Mononuclear cell (primary cell): Measurements from ENCODE around the gene SPEF2. TPM values are rescaled to one million over a fixed set of nuclear protein-coding genes. Genes with fewer than 3 reads are reported as not detected.

ENCODE experiments used
- H3K27me3 ChIP-seq: 2 replicates; pipeline ENCODE4 v1.6.0; 2011; ENCODE audit warnings: low read length, control low read depth; ENCODE audit not compliant: insufficient read depth
- H3K4me1 ChIP-seq: 2 replicates; pipeline ENCODE4 v1.5.1; 2011; ENCODE audit warnings: mild to moderate bottlenecking, low read length, control low read depth; ENCODE audit not compliant: insufficient read depth
- H3K4me3 ChIP-seq: 2 replicates; pipeline ENCODE4 v1.5.1; 2011; ENCODE audit warnings: mild to moderate bottlenecking, low read length, moderate library complexity
- H3K9me3 ChIP-seq: 2 replicates; pipeline ENCODE4 v1.5.1; 2011; ENCODE audit warnings: low read depth, mild to moderate bottlenecking, control low read depth, low read length
- total RNA-seq: library from RNA; depleted of rRNA; stranded (reverse); fragments of >200 nt; gene quantifications from one replicate; pipeline ENCODE4 v1.2.3, GENCODE V29; 2012

Gene SPEF2
- total RNA-seq, 1 donor = 2.9 TPM

- Histone ChIP-seq H3K4me1 (peaks cover 5% of the 10 kb centered on the region), H3K27me3 (no peaks in the 10 kb centered on the region), H3K9me3 (no peaks in the 10 kb centered on the region), H3K4me3 (no peak overlapping the region)
Observed at GRCh38 chr5:35674049-35674448, 56.4 kb downstream of the SPEF2 start.

DNA sequence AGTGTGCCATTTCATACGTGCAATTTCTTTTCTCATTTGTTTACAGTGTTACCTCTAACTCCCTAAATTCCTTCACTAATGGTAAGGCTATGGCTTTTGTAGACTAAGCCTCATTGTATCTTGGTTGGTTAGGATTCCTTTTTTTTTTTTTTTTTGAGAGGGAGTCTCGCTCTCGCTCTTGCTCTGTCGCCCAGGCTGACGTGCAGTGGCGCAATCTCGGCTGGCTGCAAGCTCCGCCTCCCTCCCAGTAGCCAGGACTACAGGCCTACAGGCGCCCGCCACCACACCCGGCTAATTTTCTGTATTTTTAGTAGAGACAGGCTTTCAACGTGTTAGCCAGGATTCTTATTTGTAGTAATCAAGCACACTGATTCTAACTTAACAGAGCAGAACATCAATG lies 57.7 kb downstream of the SPEF2 start:
- H3K4me3 ChIP-seq = no peak overlapping the region
- H3K4me1 ChIP-seq = peaks cover 5% of the 10 kb centered on the region
- H3K27me3 ChIP-seq = no peaks in the 10 kb centered on the region
- no peaks in the 10 kb centered on the region for H3K9me3 ChIP-seq

GRCh38 chr5:35677878-35678277 lies 60.2 kb downstream of the SPEF2 start:
- Histone ChIP-seq H3K9me3 (no peaks in the 10 kb centered on the region), H3K4me1 (peaks cover 4% of the 10 kb centered on the region), H3K4me3 (no peak overlapping the region), H3K27me3 (no peaks in the 10 kb centered on the region)

- Histone ChIP-seq H3K9me3 (no peaks in the 10 kb centered on the region), H3K4me3 (no peak overlapping the region), H3K4me1 (no peaks in the 10 kb centered on the region), H3K27me3 (no peaks in the 10 kb centered on the region)
Observed at GRCh38 chr5:35678661-35679060, 61.0 kb downstream of the SPEF2 start.

DNA sequence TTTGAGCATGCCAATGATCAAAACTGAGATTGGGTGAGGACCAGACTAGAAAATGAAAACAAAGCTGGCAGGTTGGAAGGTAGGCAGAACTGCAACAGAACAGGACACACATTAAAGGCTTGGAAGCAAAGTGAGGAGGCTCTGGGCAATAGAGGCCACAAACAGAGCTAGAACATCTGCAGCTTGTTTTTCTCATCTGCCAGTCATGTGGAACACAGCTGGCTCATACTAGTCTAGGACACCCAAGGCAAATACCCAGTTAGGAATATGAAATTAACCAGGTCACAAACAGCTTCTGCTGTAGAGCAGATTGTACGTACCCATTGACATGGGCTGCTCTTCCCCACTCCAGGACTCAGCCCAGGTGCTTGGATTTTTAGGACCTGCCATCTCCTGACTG lies 61.7 kb downstream of the SPEF2 start:
- no peak overlapping the region for H3K4me3 ChIP-seq
- no peaks in the 10 kb centered on the region for H3K4me1 ChIP-seq
- H3K27me3 ChIP-seq = no peaks in the 10 kb centered on the region
- H3K9me3 ChIP-seq = no peaks in the 10 kb centered on the region

- Histone ChIP-seq H3K27me3 (no peaks in the 10 kb centered on the region), H3K4me3 (no peak overlapping the region), H3K4me1 (no peaks in the 10 kb centered on the region), H3K9me3 (no peaks in the 10 kb centered on the region)
Observed at GRCh38 chr5:35681911-35682310, 64.2 kb downstream of the SPEF2 start.

DNA sequence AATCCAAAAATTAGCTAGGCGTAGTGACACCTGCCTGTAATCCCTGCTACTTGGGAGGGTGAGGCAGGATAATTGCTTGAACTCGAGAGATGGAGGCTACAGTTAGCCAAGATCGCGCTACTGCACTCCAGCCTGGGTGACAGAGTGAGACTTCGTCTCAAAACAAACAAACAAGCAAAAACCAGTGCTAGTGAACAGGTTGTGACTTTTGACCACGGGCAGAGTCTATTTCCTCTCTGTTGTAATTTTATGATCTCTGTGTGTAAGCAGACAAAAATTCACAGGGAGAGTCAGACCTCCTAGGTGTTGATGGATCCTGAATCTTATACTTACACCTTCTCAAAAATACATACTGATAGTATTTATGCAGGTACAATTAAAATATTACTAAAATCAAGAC lies 65.8 kb downstream of the SPEF2 start:
- no peaks in the 10 kb centered on the region for H3K9me3 ChIP-seq
- H3K27me3 ChIP-seq = no peaks in the 10 kb centered on the region
- H3K4me1 ChIP-seq = no peaks in the 10 kb centered on the region
- no peak overlapping the region for H3K4me3 ChIP-seq

- Histone ChIP-seq H3K4me3 (no peak overlapping the region), H3K4me1 (no peaks in the 10 kb centered on the region), H3K9me3 (no peaks in the 10 kb centered on the region), H3K27me3 (no peaks in the 10 kb centered on the region)
Observed at GRCh38 chr5:35685161-35685560, 67.5 kb downstream of the SPEF2 start.

DNA sequence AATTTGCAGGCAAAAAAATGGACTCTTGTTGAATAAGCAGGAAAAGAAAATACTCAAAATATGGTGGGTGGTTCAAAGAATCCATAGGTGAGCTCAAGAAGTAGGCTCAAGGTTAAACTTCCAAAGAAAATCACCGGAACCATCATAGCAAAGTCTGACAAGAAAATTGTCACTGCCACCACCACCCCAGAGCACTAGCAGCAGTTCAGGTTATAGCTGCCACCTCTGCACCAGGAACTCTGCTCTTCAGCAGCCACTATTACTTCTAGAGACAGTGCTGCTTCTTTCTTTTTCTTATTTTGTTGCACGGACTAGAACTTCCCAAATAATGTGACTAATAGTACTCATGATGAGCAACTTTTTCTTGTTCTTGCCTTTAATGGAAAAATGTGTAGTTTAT lies 70.3 kb downstream of the SPEF2 start:
- no peak overlapping the region for H3K4me3 ChIP-seq
- H3K27me3 ChIP-seq = no peaks in the 10 kb centered on the region
- no peaks in the 10 kb centered on the region for H3K4me1 ChIP-seq
- H3K9me3 ChIP-seq = no peaks in the 10 kb centered on the region

DNA sequence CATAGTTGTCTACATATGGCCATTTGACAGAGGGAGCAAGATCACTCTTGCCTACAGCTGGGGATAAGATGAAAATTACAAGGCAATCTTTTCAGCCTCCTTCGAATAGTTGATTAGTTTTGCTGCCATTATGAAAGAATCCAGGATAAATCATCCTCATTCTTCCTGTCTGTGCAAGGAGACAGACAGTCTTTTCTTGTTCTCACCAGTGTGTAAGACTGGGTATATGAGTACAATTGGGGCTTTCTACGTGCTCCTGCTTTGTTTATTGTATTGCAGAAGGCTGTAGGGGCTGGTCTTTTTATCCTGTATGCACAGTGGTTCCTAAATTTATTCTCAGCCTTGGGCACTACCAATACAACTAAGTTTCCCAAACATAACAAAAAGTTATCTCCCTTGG lies 76.8 kb downstream of the SPEF2 start:
- peaks cover 9% of the 10 kb centered on the region for H3K4me1 ChIP-seq
- no peak overlapping the region for H3K4me3 ChIP-seq
- H3K27me3 ChIP-seq = no peaks in the 10 kb centered on the region
- H3K9me3 ChIP-seq = no peaks in the 10 kb centered on the region

- H3K4me3 ChIP-seq = no peak overlapping the region
- H3K27me3 ChIP-seq = no peaks in the 10 kb centered on the region
- H3K9me3 ChIP-seq = no peaks in the 10 kb centered on the region
- peaks cover 9% of the 10 kb centered on the region for H3K4me1 ChIP-seq
Observed at GRCh38 chr5:35698047-35698808, 80.6 kb downstream of the SPEF2 start.

DNA sequence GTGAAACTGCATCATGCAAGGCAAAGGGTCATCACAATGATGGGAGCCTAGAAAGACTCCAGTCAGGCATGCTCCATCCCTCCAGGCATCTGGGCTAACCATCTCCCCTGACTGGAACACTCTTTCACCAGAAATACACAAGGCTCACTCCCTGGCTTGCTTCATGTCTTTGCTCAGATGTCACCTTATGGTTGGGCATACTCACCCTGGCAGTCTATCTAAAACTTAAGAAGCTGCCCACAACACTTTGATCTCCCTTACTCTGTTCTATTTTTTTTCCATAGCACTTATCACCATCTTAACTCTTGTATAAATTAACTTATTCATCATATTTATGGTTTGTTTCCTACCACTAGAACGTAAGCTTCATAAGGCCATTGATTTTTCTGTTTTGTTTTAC lies 90.0 kb downstream of the SPEF2 start:
- H3K27me3 ChIP-seq = no peaks in the 10 kb centered on the region

GRCh38 chr5:35709688-35710087 lies 92.0 kb downstream of the SPEF2 start:
- Histone ChIP-seq H3K4me3 (no peak overlapping the region), H3K27me3 (no peaks in the 10 kb centered on the region), H3K4me1 (no peaks in the 10 kb centered on the region), H3K9me3 (no peaks in the 10 kb centered on the region)

More for the DNA sequence above, 90.0 kb downstream of the SPEF2 start:
- no peaks in the 10 kb centered on the region for H3K9me3 ChIP-seq
- H3K4me3 ChIP-seq = no peak overlapping the region
- H3K4me1 ChIP-seq = no peaks in the 10 kb centered on the region

GRCh38 chr5:35717718-35718117 lies 100.1 kb downstream of the SPEF2 start:
- Histone ChIP-seq H3K4me1 (no peaks in the 10 kb centered on the region), H3K4me3 (no peak overlapping the region), H3K9me3 (no peaks in the 10 kb centered on the region), H3K27me3 (no peaks in the 10 kb centered on the region)

- Histone ChIP-seq H3K27me3 (no peaks in the 10 kb centered on the region), H3K9me3 (no peaks in the 10 kb centered on the region), H3K4me3 (no peak overlapping the region), H3K4me1 (no peaks in the 10 kb centered on the region)
Observed at GRCh38 chr5:35735718-35736117, 118.1 kb downstream of the SPEF2 start.

GRCh38 chr5:35736280-35736679 lies 118.6 kb downstream of the SPEF2 start:
- Histone ChIP-seq H3K27me3 (no peaks in the 10 kb centered on the region), H3K4me3 (no peak overlapping the region), H3K4me1 (no peaks in the 10 kb centered on the region), H3K9me3 (no peaks in the 10 kb centered on the region)
